8988T (cell line): Measurements from ENCODE around the gene TIMM44.
A peak's percentile ranks its signal among the peaks of the same experiment; 100 is the strongest.

Experiments used
- DNase-seq: peaks from one replicate; pipeline ENCODE4 v3.0.0; 2011

TIMM44 gene

GRCh38 chr19:7912144-7912696 is 31.2 kb downstream of the TIMM44 start:
- no peak for DNase-seq

- no peak for DNase-seq
Measured at GRCh38 chr19:7911508-7912143, 31.8 kb downstream of the TIMM44 start.

GRCh38 chr19:7910321-7911161 is 32.9 kb downstream of the TIMM44 start:
- no peak for DNase-seq

GRCh38 chr19:7909471-7910067 is 33.9 kb downstream of the TIMM44 start:
- no peak for DNase-seq

- DNase-seq = no peak
Measured at GRCh38 chr19:7908742-7909461, 34.6 kb downstream of the TIMM44 start.

GRCh38 chr19:7908078-7908699 is 35.3 kb downstream of the TIMM44 start:
- no peak for DNase-seq

GRCh38 chr19:7907544-7907943 is 35.9 kb downstream of the TIMM44 start:
- DNase-seq = no peak

- DNase-seq = no peak
Measured at GRCh38 chr19:7907122-7907521, 36.3 kb downstream of the TIMM44 start.

- no peak for DNase-seq
Measured at GRCh38 chr19:7905859-7906258, 37.6 kb downstream of the TIMM44 start.

- no peak for DNase-seq
Measured at GRCh38 chr19:7905268-7905667, 38.2 kb downstream of the TIMM44 start.

- DNase-seq = no peak
Measured at GRCh38 chr19:7904074-7905020, 39.1 kb downstream of the TIMM44 start.

GRCh38 chr19:7903244-7904073 is 40.0 kb downstream of the TIMM44 start, which contains the start of gene MAP2K7:
MAP2K7 (plus strand) TSS chr19:7903877; CDS start chr19:7903945, 68 bp downstream.
- peak; percentile 90 for DNase-seq

GRCh38 chr19:7902796-7903243 is 40.6 kb downstream of the TIMM44 start:
- DNase-seq = no peak

GRCh38 chr19:7901337-7901736 is 42.1 kb downstream of the TIMM44 start:
- DNase-seq = no peak

- DNase-seq = no peak
Measured at GRCh38 chr19:7900931-7901330, 42.5 kb downstream of the TIMM44 start.

- peak; percentile 5 for DNase-seq
Measured at GRCh38 chr19:7900401-7900870, 43.0 kb downstream of the TIMM44 start.

GRCh38 chr19:7899751-7900378 is 43.6 kb downstream of the TIMM44 start:
- DNase-seq = peak; percentile 6

GRCh38 chr19:7898967-7899366 is 44.5 kb downstream of the TIMM44 start:
- no peak for DNase-seq

GRCh38 chr19:7897292-7897691 is 46.2 kb downstream of the TIMM44 start:
- DNase-seq = no peak

- no peak for DNase-seq
Measured at GRCh38 chr19:7895565-7895964, 47.9 kb downstream of the TIMM44 start.
